HTERT RPE-1 (cell line): ENCODE results near the gene GALR2.

ENCODE experiments used
- in situ Hi-C: fragments of 300-500 bp; cut with MboI; formaldehyde crosslinking; loops from 4 replicates; pipeline ENCODE4 v1.14.3; 2020; ENCODE audit warnings: low sequenced_read_pairs

The GALR2 gene

DNA sequence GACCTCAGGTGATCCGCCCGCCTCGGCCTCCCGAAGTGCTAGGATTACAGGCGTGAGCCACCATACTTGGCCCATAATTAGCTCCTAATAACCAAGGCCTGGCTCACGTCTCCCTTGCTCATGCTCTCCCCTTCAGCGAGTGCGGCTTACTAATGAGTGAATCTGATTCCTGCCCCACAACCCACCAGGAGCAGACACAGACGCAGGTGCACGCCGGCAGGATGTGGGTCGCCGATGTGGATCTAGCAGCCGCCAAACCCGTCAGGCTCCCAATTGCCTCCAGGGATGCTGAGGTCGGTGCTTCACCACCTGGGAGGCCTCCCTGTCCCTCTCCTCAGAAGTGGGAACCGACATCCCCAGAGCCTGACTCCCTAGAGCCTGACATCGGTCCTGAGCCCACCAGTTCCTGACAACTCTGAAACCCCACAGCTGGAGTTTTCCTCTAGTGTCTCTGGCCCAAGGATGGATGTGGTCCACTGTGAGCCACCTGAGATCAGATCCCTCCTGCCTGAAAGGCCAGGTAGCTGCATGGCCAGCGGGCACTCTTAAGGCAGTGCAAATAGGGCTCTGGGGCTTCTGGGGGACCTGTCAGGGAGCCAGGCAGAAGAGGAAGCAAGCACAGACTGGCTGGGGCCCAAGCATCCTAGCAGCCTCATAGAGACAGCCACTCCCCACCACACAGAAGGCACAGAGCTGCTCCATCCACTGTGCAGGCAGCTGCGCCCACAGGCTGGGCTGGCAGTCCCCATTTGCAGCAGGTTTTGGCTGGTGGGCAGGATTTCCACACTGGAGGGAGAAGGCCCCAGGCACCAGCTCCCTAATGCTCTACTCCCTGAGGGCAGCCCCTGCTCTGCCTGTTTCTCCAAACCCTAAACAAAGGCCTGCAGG, 18.2 kb downstream of the GALR2 start:
- in situ Hi-C loops: no loop called here

DNA sequence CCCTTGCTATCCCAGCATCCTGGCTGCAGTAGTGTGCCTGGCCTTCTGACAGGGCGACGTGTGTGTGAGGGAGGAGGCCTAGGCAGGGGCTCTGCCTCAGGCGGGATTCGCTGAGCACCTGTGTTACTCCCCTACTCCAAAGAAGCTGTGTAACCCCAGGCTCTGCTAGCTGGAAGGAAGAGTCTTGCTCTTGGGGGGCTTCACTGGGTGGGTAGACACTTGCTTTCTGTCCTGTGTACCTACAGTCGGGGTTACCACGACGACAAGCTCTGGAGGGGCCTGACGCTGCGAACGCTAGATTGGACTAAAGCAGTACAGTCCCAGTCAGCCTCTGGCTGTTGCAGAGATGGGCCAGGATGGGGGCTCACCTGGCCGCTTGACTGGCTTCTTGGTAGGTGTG, 19.5 kb downstream of the GALR2 start:
- in situ Hi-C loops: no loop called here

GRCh38 chr17:76095943-76096342, 21.4 kb downstream of the GALR2 start:
- in situ Hi-C loops: no loop called here

DNA sequence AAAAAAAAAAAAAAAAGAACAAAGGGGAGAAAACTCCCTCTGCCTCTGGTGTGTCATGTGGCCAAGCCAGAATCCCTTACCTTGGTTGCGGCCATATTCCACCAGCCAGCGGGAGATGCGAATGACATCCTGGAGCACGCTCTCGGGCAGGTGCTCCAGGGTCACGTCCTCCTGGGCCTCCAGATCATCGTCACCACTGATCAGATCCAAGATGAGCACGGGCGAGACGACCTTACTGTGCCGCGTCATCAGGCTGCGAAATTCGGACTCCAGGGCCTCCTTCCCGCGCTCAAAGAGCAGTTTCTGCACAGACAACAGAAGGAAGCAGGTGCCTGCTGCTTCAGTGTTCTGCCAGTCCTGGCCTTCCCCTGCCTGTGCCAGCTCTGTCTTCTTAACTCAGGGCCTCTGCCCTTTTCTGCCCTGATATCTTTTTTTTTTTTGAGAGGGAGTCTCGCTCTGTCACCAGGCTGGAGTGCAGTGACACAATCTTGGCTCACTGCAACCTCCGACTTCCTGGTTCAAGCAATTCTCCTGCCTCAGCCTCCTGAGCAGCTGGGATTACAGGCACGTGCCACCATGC, 23.2 kb downstream of the GALR2 start:
- in situ Hi-C loops: no loop called here

GRCh38 chr17:76102944-76103273, 28.3 kb downstream of the GALR2 start:
- in situ Hi-C loops: no loop called here

GRCh38 chr17:76103274-76104139, 28.9 kb downstream of the GALR2 start, which contains the start of gene EXOC7:
Gene EXOC7 (minus strand): TSS chr17:76103787. CDS start chr17:76103692, 95 bp downstream.
- in situ Hi-C loops: no loop called here

DNA sequence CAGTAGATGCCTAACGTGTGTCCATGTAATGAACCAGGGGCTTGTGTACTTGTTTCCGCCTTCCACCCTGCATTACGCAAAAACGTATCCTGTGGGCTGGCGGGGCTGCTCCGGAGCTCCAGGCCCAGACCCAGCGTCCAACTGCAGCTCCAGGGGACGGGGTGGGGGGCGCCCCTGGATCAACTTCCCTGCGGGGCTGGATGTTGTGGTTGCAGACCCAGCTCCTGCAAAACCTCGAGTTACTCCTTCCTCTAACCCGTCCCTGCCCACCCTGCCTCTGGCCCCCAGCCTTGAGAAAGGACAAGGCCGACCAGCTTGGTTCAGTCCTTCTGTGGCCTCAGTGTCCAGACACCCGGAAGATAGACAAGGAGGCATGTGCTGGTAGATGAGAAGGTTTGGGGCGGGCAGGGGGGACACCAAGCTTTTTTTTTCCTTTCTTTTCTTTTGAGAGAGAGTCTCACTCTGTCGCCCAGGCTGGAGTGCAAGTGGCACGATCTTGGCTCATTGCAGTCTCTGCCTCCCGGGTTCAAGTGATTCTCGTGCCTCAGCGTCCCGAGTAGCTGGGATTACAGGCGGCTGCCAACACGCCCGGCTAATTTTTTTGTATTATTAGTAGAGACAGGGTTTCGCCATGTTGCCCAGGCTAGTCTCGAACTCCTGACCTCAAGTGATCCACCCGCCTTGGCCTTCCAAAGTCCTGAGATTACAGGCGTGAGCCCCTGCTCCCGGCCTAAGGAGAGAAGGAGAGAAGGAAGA, 29.7 kb downstream of the GALR2 start:
- in situ Hi-C loops: no loop called here

- in situ Hi-C loops: no loop called here
Measured at GRCh38 chr17:76104896-76105231, 30.3 kb downstream of the GALR2 start.

DNA sequence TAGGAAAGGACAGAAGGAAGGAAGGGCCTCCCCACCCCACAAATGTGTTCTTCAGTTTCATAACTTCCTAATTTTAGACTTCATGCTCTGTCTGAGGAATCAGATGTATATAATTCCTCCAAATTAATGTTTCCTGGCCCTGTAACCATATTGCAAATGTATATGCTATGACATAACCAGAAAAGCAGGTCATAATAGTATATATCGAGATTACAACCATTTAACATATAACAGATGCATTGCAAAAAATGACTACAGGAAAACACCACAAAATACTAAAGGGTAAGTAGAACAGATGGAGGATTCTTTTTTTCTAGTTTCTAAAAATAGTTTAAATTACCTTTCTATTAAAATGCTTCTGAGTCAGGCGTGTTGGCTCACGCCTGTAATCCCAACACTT, 32.1 kb downstream of the GALR2 start:
- in situ Hi-C loops: no loop called here

- in situ Hi-C loops: no loop called here
Measured at GRCh38 chr17:76107509-76107908, 32.9 kb downstream of the GALR2 start.

GRCh38 chr17:76111956-76112355, 37.4 kb downstream of the GALR2 start:
- in situ Hi-C loops: no loop called here

DNA sequence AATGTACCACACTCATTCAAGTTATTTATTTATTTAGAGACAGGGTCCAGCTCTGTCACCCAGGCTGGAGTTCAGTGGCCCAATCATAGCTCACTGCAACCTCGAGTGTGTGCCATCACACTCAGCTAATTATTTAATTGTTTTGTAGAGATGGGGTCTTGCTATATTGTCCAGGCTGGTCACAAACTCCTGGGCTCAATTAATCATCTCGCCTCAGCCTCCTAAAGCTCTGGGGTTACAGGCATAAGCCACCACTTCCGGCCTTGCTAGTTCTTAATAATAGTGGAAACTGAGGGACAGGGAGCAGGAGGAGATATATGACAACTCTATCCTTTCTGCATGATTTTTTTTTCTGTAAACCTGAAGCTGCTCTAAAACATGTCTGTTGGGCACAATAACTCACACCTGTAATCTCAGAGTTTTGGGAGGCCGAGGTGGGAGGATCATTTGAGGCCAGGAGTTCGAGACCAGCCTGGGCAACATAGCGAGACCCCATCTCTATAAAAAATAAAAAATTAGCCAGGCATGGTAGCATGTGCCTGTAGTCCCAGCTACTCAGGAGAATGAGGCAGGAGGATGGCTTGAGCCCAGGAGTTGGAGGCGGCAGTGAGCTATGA, 40.7 kb downstream of the GALR2 start:
- in situ Hi-C loops: no loop called here

- in situ Hi-C loops: no loop called here
Measured at GRCh38 chr17:76119409-76120371, 45.1 kb downstream of the GALR2 start.

DNA sequence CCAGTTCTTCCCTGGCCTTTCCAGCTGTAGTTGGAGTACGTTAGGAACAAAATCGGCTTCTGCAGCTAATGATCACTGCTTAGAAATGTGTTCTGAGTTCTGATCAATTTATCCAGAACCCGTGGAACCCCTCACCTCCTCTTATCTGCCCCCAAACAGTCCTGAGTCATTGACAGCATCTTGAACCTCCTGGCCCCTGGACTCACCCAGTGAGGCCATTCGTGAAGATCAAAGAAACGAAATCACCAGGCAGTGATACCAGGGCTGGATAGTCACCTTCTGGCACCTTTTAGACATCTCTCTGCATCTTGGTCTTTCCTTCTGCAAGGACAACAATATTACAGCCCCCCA, 46.1 kb downstream of the GALR2 start:
- in situ Hi-C loops: no loop called here

GRCh38 chr17:76121932-76122430, 47.4 kb downstream of the GALR2 start:
- in situ Hi-C loops: no loop called here

DNA sequence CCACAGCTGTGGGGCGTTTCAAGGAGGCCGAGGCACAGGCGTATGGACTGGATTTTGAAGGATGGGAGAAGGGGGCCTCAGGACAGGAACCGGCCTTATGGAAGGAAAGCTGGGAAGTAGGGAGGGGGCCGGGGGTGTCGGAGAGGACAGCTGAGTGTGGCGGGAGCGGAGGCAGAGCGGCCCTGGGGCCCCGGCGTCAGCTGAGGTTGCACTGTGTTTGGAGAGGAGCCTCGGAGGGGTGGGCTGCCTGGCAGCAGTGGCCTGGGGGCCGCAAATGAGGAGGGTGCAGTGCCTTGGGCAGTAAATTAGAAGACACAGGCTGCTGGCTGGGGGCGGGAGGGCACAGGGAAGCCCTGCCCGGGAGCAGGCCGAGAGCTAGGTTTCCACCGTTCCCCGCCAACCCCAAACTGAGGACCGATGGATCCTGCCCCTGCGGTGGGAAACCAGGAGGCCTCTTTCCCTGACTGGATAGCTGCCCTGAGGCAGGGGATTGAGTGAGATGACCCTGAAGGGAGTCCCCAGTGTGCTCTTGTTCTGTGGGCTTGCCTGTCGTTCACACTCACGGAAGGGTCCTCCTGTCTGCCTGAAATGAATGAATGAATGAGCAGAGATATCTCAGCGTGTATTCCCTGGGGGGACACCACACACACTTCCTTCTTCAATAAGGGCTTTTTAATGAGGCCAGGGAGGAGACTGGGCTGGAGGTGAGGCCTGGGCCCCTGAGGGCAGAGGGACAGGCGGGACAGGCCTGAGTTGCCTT, 48.0 kb downstream of the GALR2 start:
- in situ Hi-C loops: no loop called here

DNA sequence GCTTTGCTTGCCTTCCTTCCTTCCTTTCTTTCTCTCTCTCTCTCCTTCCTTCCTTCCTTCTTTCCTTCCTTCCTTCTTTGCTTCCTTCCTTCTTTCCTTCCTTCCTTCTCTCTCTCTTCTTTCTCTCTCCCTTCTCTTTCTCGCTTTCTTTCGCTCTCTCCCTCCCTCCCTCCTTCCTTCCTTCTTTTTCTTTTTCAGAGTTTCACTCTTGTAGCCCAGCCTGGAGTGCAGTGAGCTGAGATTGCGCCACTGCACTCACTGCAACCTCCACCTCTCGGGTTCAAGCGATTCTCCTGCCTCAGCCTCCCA, 48.6 kb downstream of the GALR2 start:
- in situ Hi-C loops: no loop called here

- in situ Hi-C loops: no loop called here
Measured at GRCh38 chr17:76123749-76124581, 49.4 kb downstream of the GALR2 start.
